ENCODE results near the gene ZNF490. TPM values are rescaled to one million over a fixed set of nuclear protein-coding genes. Genes with fewer than 3 reads are reported as not detected.

ZNF490 gene
- total and polyA plus RNA-seq, 2 of the 4 experiments (the other 2 are of a cell fraction) = 1.7 to 9.0 TPM

GRCh38 chr19:12596927-12597548, 13.6 kb downstream of the ZNF490 start:
- Histone ChIP-seq H3K18ac (ENCODE audit: low read depth, low read length) (no peak overlapping the region), H3K4ac (ENCODE audit: low read depth, low read length) (no peak overlapping the region), H3K36me3 (ENCODE audit: control insufficient read depth, insufficient read depth, low read length) (peaks cover 14% of the 10 kb centered on the region; the same call in 1 of the 2 replicates), H2AFZ (replicated peaks; ENCODE audit: low read length, poor library complexity) (no peak overlapping the region), H3K9me1 (ENCODE audit: insufficient read depth, low read length) (no peaks in the 10 kb centered on the region), H3K23ac (ENCODE audit: low read depth, low read length) (no peak overlapping the region), H2AK9ac (replicated peaks; ENCODE audit: low read depth, low read length, poor library complexity) (peak overlapping the region; percentile 57), H2BK15ac (ENCODE audit: low read depth, low read length) (no peak overlapping the region), H3K27me3 (ENCODE audit: control insufficient read depth, insufficient read depth, low read length) (no peaks in the 10 kb centered on the region), H3K9ac (ENCODE audit: low read depth, low read length) (no peak overlapping the region), H3K14ac (replicated peaks; ENCODE audit: low read depth, low read length) (no peak overlapping the region), H3K4me2 (ENCODE audit: low read depth, low read length) (no peak overlapping the region), H3K4me3 (ENCODE audit: insufficient read depth, low read depth, low read length) (no peak overlapping the region), H2BK120ac (ENCODE audit: low read depth, low read length) (no peak overlapping the region), H3K56ac (ENCODE audit: extremely low read depth, insufficient read depth, low read length) (no peak overlapping the region), H4K8ac (ENCODE audit: low read depth in 2 of 2, low read length in 2 of 2) (no peak overlapping the region), H2BK20ac (ENCODE audit: low read depth, low read length) (no peak overlapping the region), H3K9me3 (ENCODE audit: control insufficient read depth, insufficient read depth, low read length) (no peaks in the 10 kb centered on the region), H4K91ac (ENCODE audit: insufficient read depth, low read depth, low read length) (no peak overlapping the region), H3K27ac (ENCODE audit: insufficient read depth, low read length) (no peak overlapping the region), H2BK5ac (ENCODE audit: low read depth, low read length, poor library complexity, severe bottlenecking) (no peak overlapping the region), H3K4me1 (ENCODE audit: control insufficient read depth, insufficient read depth, low read length) (no peaks in the 10 kb centered on the region), H4K5ac (ENCODE audit: low read depth, low read length) (no peak overlapping the region), H4K20me1 (ENCODE audit: insufficient read depth, low read length) (no peaks in the 10 kb centered on the region; the same call in 1 of the 2 replicates), H2AK5ac (ENCODE audit: low read depth, low read length) (no peak overlapping the region), H3K79me1 (ENCODE audit: low read depth in 1 of 2, low read length in 2 of 2) (no peaks in the 10 kb centered on the region; a peak in 3 of 4 replicates)
- ChIA-PET POLR2A (ENCODE audit: unreplicated experiment) (no interaction called here), CTCF (no interaction called here)
- intact Hi-C loops (cut with micrococcal nuclease) = no loop called here
- no TSS peak for BruUV-seq (replicated peaks)
- in situ Hi-C loops (cut with MboI; ENCODE audit: low sequenced_read_pairs) = no loop called here
- DNase-seq = no peak
- ATAC-seq (ENCODE audit: low read depth) = no peak
- dilution Hi-C loops (cut with HindIII; ENCODE audit: low sequenced_read_pairs, unreplicated experiment) = no loop called here
- TF ChIP-seq MAFK (IDR thresholded peaks at IDR 0.05; ENCODE audit: low read depth, low read length) (peak; percentile 32; the same call in 1 of the 2 replicates), RCOR1 (IDR thresholded peaks at IDR 0.05; ENCODE audit: insufficient replicate concordance, low read length) (no peak)
- WGBS, 2 experiments (ENCODE audit: extremely low coverage in 2 of 2, insufficient read length in 1 of 2) = 59% methylated on average over 16 of the region's 38 CpGs; no CpG with 5 or more reads in 1 of the 2 experiments
